ENCODE results near the gene ABHD2. TPM values are rescaled to one million over a fixed set of nuclear protein-coding genes. Genes with fewer than 3 reads are reported as not detected.

Gene ABHD2
- total RNA-seq, 1 experiment from 2014 or later: 52.4 TPM

- no TSS peak for BruUV-seq (replicated peaks)
- CTCF ChIA-PET: interaction anchor here (0.6 kb wide), 1 partner anchor 18 kb away, joined by 3 read pairs; no protein-coding TSS in a partner anchor
- Histone ChIP-seq H3K9me3 (ENCODE audit: low read depth, low read length, poor library complexity, severe bottlenecking) (no peaks in the 10 kb centered on the region), H3K4me1 (ENCODE audit: insufficient read depth, low read length, poor library complexity, severe bottlenecking) (no peaks in the 10 kb centered on the region), H3K4me3 (ENCODE audit: low read depth, low read length, poor library complexity, severe bottlenecking) (no peak overlapping the region), H3K36me3 (ENCODE audit: insufficient read depth, low read length, poor library complexity, severe bottlenecking) (no peaks in the 10 kb centered on the region), H3K27me3 (replicated peaks; ENCODE audit: insufficient read depth, low read depth, low read length, poor library complexity) (no peaks in the 10 kb centered on the region), H3K27ac (ENCODE audit: low read depth, low read length, poor library complexity, severe bottlenecking) (no peak overlapping the region)
- POLR2A ChIA-PET (ENCODE audit: low non-redundant PET): no interaction called here
- TF ChIP-seq EZH2 (IDR thresholded peaks at IDR 0.05; ENCODE audit: borderline replicate concordance, low read depth, low read length, poor library complexity, severe bottlenecking): no peak
- no peak for TF ChIP-seq CTCF (conservative IDR thresholded peaks at IDR 0.05; ENCODE audit: low read depth, low read length)
- intact Hi-C loops (cut with micrococcal nuclease; ENCODE audit: unreplicated experiment): no loop called here
- no peak for DNase-seq (ENCODE audit: low spot score)
Measured at GRCh38 chr15:89111352-89111751, 23.1 kb downstream of the ABHD2 start.

GRCh38 chr15:89111961-89112340 lies 23.7 kb downstream of the ABHD2 start:
- no peak overlapping the region for H3K4me3 ChIP-seq (ENCODE audit: low read depth, low read length, poor library complexity, severe bottlenecking)
- no peak for TF ChIP-seq CTCF (conservative IDR thresholded peaks at IDR 0.05; ENCODE audit: low read depth, low read length)
- TF ChIP-seq EZH2 (IDR thresholded peaks at IDR 0.05; ENCODE audit: borderline replicate concordance, low read depth, low read length, poor library complexity, severe bottlenecking): no peak
- ChIA-PET CTCF (no interaction called here), POLR2A (ENCODE audit: low non-redundant PET) (no interaction called here)
- H3K27me3 ChIP-seq (replicated peaks; ENCODE audit: insufficient read depth, low read depth, low read length, poor library complexity): no peaks in the 10 kb centered on the region
- no peak for DNase-seq (ENCODE audit: low spot score)
- H3K9me3 ChIP-seq (ENCODE audit: low read depth, low read length, poor library complexity, severe bottlenecking): no peaks in the 10 kb centered on the region
- intact Hi-C loops (cut with micrococcal nuclease; ENCODE audit: unreplicated experiment): no loop called here
- no TSS peak for BruUV-seq (replicated peaks)
- H3K4me1 ChIP-seq (ENCODE audit: insufficient read depth, low read length, poor library complexity, severe bottlenecking): no peaks in the 10 kb centered on the region
- H3K36me3 ChIP-seq (ENCODE audit: insufficient read depth, low read length, poor library complexity, severe bottlenecking): no peaks in the 10 kb centered on the region
- no peak overlapping the region for H3K27ac ChIP-seq (ENCODE audit: low read depth, low read length, poor library complexity, severe bottlenecking)

- DNase-seq (ENCODE audit: low spot score): no peak
Measured at GRCh38 chr15:89112341-89112971, 24.2 kb downstream of the ABHD2 start.

More at GRCh38 chr15:89112341-89112971, 24.2 kb downstream of the ABHD2 start:
- no peaks in the 10 kb centered on the region for H3K4me1 ChIP-seq (ENCODE audit: insufficient read depth, low read length, poor library complexity, severe bottlenecking)
- H3K27ac ChIP-seq (ENCODE audit: low read depth, low read length, poor library complexity, severe bottlenecking): no peak overlapping the region
- H3K27me3 ChIP-seq (replicated peaks; ENCODE audit: insufficient read depth, low read depth, low read length, poor library complexity): no peaks in the 10 kb centered on the region
- no peak overlapping the region for H3K4me3 ChIP-seq (ENCODE audit: low read depth, low read length, poor library complexity, severe bottlenecking)
- TF ChIP-seq EZH2 (IDR thresholded peaks at IDR 0.05; ENCODE audit: borderline replicate concordance, low read depth, low read length, poor library complexity, severe bottlenecking): no peak
- no peak for TF ChIP-seq CTCF (conservative IDR thresholded peaks at IDR 0.05; ENCODE audit: low read depth, low read length)
- intact Hi-C loops (cut with micrococcal nuclease; ENCODE audit: unreplicated experiment): no loop called here
- BruUV-seq (replicated peaks): no TSS peak
- no peaks in the 10 kb centered on the region for H3K9me3 ChIP-seq (ENCODE audit: low read depth, low read length, poor library complexity, severe bottlenecking)
- CTCF ChIA-PET: interaction anchor here (0.7 kb wide), 1 partner anchor 17 kb away, joined by 3 read pairs; no protein-coding TSS in a partner anchor
- POLR2A ChIA-PET (ENCODE audit: low non-redundant PET): no interaction called here
- no peaks in the 10 kb centered on the region for H3K36me3 ChIP-seq (ENCODE audit: insufficient read depth, low read length, poor library complexity, severe bottlenecking)
